GM10266 (cell line): Measurements from ENCODE around the gene MCM9.

Experiments used
- DNase-seq: peaks from one replicate; pipeline ENCODE4 v3.0.0; 2012; ENCODE audit errors: extremely low spot score
- CTCF ChIP-seq: IDR thresholded peaks from 2 replicates; pipeline ENCODE4 v1.5.1; 2012; ENCODE audit warnings: mild to moderate bottlenecking, low read depth; ENCODE audit not compliant: control insufficient read depth, insufficient read depth; ENCODE audit errors: missing control alignments

MCM9 gene

GRCh38 chr6:118917546-118918328 is 17.2 kb downstream of the MCM9 start:
- no peak for TF ChIP-seq CTCF
- no peak for DNase-seq

GRCh38 chr6:118914598-118914997 is 20.4 kb downstream of the MCM9 start:
- no peak for DNase-seq
- TF ChIP-seq CTCF: no peak

- TF ChIP-seq CTCF: no peak
- DNase-seq: no peak
These were observed 21.8 kb downstream of the MCM9 start for GRCh38 chr6:118913161-118913560.

GRCh38 chr6:118912646-118913045 is 22.3 kb downstream of the MCM9 start:
- no peak for TF ChIP-seq CTCF
- no peak for DNase-seq

GRCh38 chr6:118908441-118908840 is 26.5 kb downstream of the MCM9 start:
- no peak for TF ChIP-seq CTCF

GRCh38 chr6:118905851-118906250 is 29.1 kb downstream of the MCM9 start:
- no peak for TF ChIP-seq CTCF
- no peak for DNase-seq

More at GRCh38 chr6:118908441-118908840, 26.5 kb downstream of the MCM9 start:
- DNase-seq: no peak

GRCh38 chr6:118905084-118905483 is 29.9 kb downstream of the MCM9 start:
- no peak for DNase-seq
- TF ChIP-seq CTCF: no peak
